ENCODE results near the gene ARHGEF9. TPM values are rescaled to one million over a fixed set of nuclear protein-coding genes. Genes with fewer than 3 reads are reported as not detected.
A peak's percentile ranks its signal among the peaks of the same experiment; 100 is the strongest.

ARHGEF9 gene
- total and polyA plus RNA-seq, 7 experiments from 2014 or later: 9.6 to 39.0 (median 25.7) TPM

DNA sequence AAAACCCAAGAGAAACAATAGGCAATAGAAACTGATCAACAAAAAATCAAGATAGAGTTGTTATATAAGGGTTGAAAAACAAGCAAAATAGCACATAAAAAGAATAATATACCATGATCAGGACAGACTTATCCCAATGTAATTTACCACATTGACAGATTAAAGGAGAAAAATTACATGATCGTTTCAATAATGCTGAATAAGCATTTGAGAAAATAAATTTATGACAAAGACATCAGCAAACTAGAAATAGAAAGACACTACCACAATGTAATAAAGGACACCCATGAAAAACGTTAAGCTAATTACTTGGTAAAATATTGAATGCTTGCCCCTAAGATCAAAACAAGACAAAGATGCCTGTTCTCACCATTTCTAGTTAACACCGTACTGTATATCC lies 105.6 kb downstream of the ARHGEF9 start:
- Mint-ChIP-seq H3K4me1 (peaks cover 0 to 8% (median 0%) of the 10 kb centered on the region in 7 donors), H3K27me3 (no peaks in the 10 kb centered on the region), H3K27ac (no peak overlapping the region), H3K9me3 (peaks cover 0 to 5% (median 0%) of the 10 kb centered on the region in 11 donors), H3K36me3 (peaks cover 0 to 46% (median 22%) of the 10 kb centered on the region in 5 donors), H3K4me3 (no peak overlapping the region)
- H3K27me3 ChIP-seq (ENCODE audit: control insufficient read depth in 2 of 2, insufficient read depth in 2 of 2, low read length in 2 of 2): no peaks in the 10 kb centered on the region
- H3K36me3 ChIP-seq (ENCODE audit: control insufficient read depth in 2 of 3, insufficient read depth in 3 of 3, low read length in 3 of 3): peaks cover 0 to 30% (median 0%) of the 10 kb centered on the region in 3 experiments
- intact Hi-C loops (cut with micrococcal nuclease): no loop called here
- DNase-seq (no peak), ATAC-seq (no peak)
- no peaks in the 10 kb centered on the region for H3K4me1 ChIP-seq (ENCODE audit: control insufficient read depth in 2 of 2, insufficient read depth in 2 of 2, low read length in 2 of 2)
- POLR2A ChIA-PET: no interaction called here
- no peaks in the 10 kb centered on the region for H3K9me3 ChIP-seq (ENCODE audit: control insufficient read depth in 2 of 3, low read length in 3 of 3)
- CTCF ChIA-PET: no interaction called here
- H3K27ac ChIP-seq (ENCODE audit: low read depth, low read length): no peak overlapping the region
- H3K4me3 ChIP-seq (ENCODE audit: low read length): no peak overlapping the region

DNA sequence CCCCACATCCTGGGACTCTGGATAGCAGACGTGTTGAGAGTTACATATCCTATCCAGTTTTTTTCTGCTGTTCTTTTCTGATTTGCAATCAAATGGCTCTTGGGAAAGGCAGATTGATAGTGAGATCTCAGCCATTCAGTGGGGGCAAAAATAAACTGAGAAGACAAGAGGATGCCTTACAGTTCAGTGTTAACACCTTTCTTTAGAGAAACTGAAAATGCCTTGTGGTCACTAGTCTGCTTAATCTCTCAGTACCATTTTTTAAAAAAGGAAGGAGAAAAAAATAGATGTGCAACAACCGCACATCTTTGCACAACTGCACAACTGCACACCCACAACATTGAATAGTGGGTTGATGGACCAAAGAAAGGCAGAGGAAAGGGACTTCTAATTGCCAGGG lies 109.3 kb downstream of the ARHGEF9 start:
- Mint-ChIP-seq H3K4me1 (peaks cover 0 to 2% (median 0%) of the 10 kb centered on the region in 7 donors), H3K36me3 (peaks cover 0 to 43% (median 21%) of the 10 kb centered on the region in 5 donors), H3K9me3 (no peaks in the 10 kb centered on the region), H3K27ac (no peak overlapping the region), H3K27me3 (no peaks in the 10 kb centered on the region), H3K4me3 (no peak overlapping the region)
- intact Hi-C loops (cut with micrococcal nuclease): no loop called here
- ChIA-PET POLR2A (no interaction called here), CTCF (no interaction called here)
- ATAC-seq: no peak
- Histone ChIP-seq H3K27me3 (ENCODE audit: control insufficient read depth in 2 of 2, insufficient read depth in 2 of 2, low read length in 2 of 2) (no peaks in the 10 kb centered on the region), H3K9me3 (ENCODE audit: control insufficient read depth in 2 of 3, low read length in 3 of 3) (no peaks in the 10 kb centered on the region), H3K27ac (ENCODE audit: low read depth, low read length) (no peak overlapping the region), H3K4me1 (ENCODE audit: control insufficient read depth in 2 of 2, insufficient read depth in 2 of 2, low read length in 2 of 2) (no peaks in the 10 kb centered on the region), H3K4me3 (ENCODE audit: low read length) (no peak overlapping the region), H3K36me3 (ENCODE audit: control insufficient read depth in 2 of 3, insufficient read depth in 3 of 3, low read length in 3 of 3) (peaks cover 0 to 39% (median 0%) of the 10 kb centered on the region in 3 experiments)
- DNase-seq: no peak

GRCh38 chrX:63673896-63674295 lies 111.1 kb downstream of the ARHGEF9 start:
- ChIA-PET POLR2A (no interaction called here), CTCF (no interaction called here)
- Mint-ChIP-seq H3K27me3 (no peaks in the 10 kb centered on the region), H3K36me3 (peaks cover 4 to 44% (median 21%) of the 10 kb centered on the region in 5 donors), H3K4me1 (no peaks in the 10 kb centered on the region), H3K9me3 (no peaks in the 10 kb centered on the region), H3K4me3 (no peak overlapping the region), H3K27ac (no peak overlapping the region)
- Histone ChIP-seq H3K27me3 (ENCODE audit: control insufficient read depth in 2 of 2, insufficient read depth in 2 of 2, low read length in 2 of 2) (no peaks in the 10 kb centered on the region), H3K36me3 (ENCODE audit: control insufficient read depth in 2 of 3, insufficient read depth in 3 of 3, low read length in 3 of 3) (peaks cover 0 to 34% (median 0%) of the 10 kb centered on the region in 3 experiments), H3K4me1 (ENCODE audit: control insufficient read depth in 2 of 2, insufficient read depth in 2 of 2, low read length in 2 of 2) (no peaks in the 10 kb centered on the region), H3K27ac (ENCODE audit: low read depth, low read length) (no peak overlapping the region), H3K9me3 (ENCODE audit: control insufficient read depth in 2 of 3, low read length in 3 of 3) (no peaks in the 10 kb centered on the region), H3K4me3 (ENCODE audit: low read length) (no peak overlapping the region)
- DNase-seq (no peak), ATAC-seq (no peak)
- intact Hi-C loops (cut with micrococcal nuclease): no loop called here

GRCh38 chrX:63664741-63665140 lies 120.3 kb downstream of the ARHGEF9 start:
- Mint-ChIP-seq H3K27ac (no peak overlapping the region), H3K4me3 (no peak overlapping the region), H3K36me3 (peaks cover 7 to 46% (median 23%) of the 10 kb centered on the region in 5 donors), H3K27me3 (no peaks in the 10 kb centered on the region), H3K9me3 (no peaks in the 10 kb centered on the region), H3K4me1 (no peaks in the 10 kb centered on the region)
- ChIA-PET CTCF (no interaction called here), POLR2A (no interaction called here)
- Histone ChIP-seq H3K27me3 (ENCODE audit: control insufficient read depth in 2 of 2, insufficient read depth in 2 of 2, low read length in 2 of 2) (no peaks in the 10 kb centered on the region), H3K27ac (ENCODE audit: low read depth, low read length) (no peak overlapping the region), H3K9me3 (ENCODE audit: control insufficient read depth in 2 of 3, low read length in 3 of 3) (no peaks in the 10 kb centered on the region), H3K4me3 (ENCODE audit: low read length) (no peak overlapping the region), H3K4me1 (ENCODE audit: control insufficient read depth in 2 of 2, insufficient read depth in 2 of 2, low read length in 2 of 2) (no peaks in the 10 kb centered on the region), H3K36me3 (ENCODE audit: control insufficient read depth in 2 of 3, insufficient read depth in 3 of 3, low read length in 3 of 3) (no peaks in the 10 kb centered on the region)
- ATAC-seq (no peak), DNase-seq (no peak)
- intact Hi-C loops (cut with micrococcal nuclease): no loop called here

DNA sequence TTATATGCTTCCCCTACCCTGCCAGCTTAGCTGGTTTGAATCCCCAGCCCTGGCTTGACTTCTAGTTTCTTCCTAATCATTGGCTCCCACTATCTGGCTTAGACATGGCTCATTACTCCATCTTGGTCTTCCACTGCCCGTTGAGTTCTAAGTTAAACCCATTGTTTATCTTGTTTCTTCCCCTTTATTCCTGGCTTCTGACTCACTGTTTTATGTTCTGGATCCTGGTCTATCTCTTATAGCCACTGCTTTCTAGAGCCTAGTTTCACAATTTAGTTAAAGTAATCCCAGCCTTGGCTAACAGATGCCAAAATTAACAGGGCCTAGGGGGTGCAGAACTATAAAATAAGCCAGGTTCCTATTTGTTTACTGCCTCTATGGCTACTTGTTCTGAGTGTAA lies 120.9 kb downstream of the ARHGEF9 start:
- Mint-ChIP-seq H3K9me3 (no peaks in the 10 kb centered on the region), H3K27me3 (no peaks in the 10 kb centered on the region), H3K27ac (no peak overlapping the region), H3K36me3 (peaks cover under 1 to 50% (median 16%) of the 10 kb centered on the region in 5 donors), H3K4me1 (no peaks in the 10 kb centered on the region), H3K4me3 (no peak overlapping the region)
- POLR2A ChIA-PET: no interaction called here
- Histone ChIP-seq H3K4me3 (ENCODE audit: low read length) (no peak overlapping the region), H3K27ac (ENCODE audit: low read depth, low read length) (no peak overlapping the region), H3K4me1 (ENCODE audit: control insufficient read depth in 2 of 2, insufficient read depth in 2 of 2, low read length in 2 of 2) (no peaks in the 10 kb centered on the region), H3K36me3 (ENCODE audit: control insufficient read depth in 2 of 3, insufficient read depth in 3 of 3, low read length in 3 of 3) (no peaks in the 10 kb centered on the region), H3K9me3 (ENCODE audit: control insufficient read depth in 2 of 3, low read length in 3 of 3) (no peaks in the 10 kb centered on the region), H3K27me3 (ENCODE audit: control insufficient read depth in 2 of 2, insufficient read depth in 2 of 2, low read length in 2 of 2) (no peaks in the 10 kb centered on the region)
- intact Hi-C loops (cut with micrococcal nuclease): no loop called here
- DNase-seq: no peak
- ATAC-seq: no peak
- CTCF ChIA-PET: no interaction called here

GRCh38 chrX:63661676-63662075 lies 123.3 kb downstream of the ARHGEF9 start:
- no peaks in the 10 kb centered on the region for H3K27me3 ChIP-seq (ENCODE audit: control insufficient read depth in 2 of 2, insufficient read depth in 2 of 2, low read length in 2 of 2)
- DNase-seq: no peak
- H3K9me3 ChIP-seq (ENCODE audit: control insufficient read depth in 2 of 3, low read length in 3 of 3): no peaks in the 10 kb centered on the region
- ChIA-PET CTCF (no interaction called here), POLR2A (no interaction called here)
- no peak overlapping the region for H3K4me3 Mint-ChIP-seq
- H3K4me3 ChIP-seq (ENCODE audit: low read length): no peak overlapping the region
- no peak for ATAC-seq
- intact Hi-C loops (cut with micrococcal nuclease): no loop called here
- no peaks in the 10 kb centered on the region for H3K4me1 Mint-ChIP-seq
- peaks cover 0 to 59% (median 18%) of the 10 kb centered on the region in 5 donors for H3K36me3 Mint-ChIP-seq
- no peaks in the 10 kb centered on the region for H3K36me3 ChIP-seq (ENCODE audit: control insufficient read depth in 2 of 3, insufficient read depth in 3 of 3, low read length in 3 of 3)
- no peak overlapping the region for H3K27ac Mint-ChIP-seq
- no peaks in the 10 kb centered on the region for H3K4me1 ChIP-seq (ENCODE audit: control insufficient read depth in 2 of 2, insufficient read depth in 2 of 2, low read length in 2 of 2)
- H3K9me3 Mint-ChIP-seq: no peaks in the 10 kb centered on the region
- H3K27ac ChIP-seq (ENCODE audit: low read depth, low read length): no peak overlapping the region
- H3K27me3 Mint-ChIP-seq: no peaks in the 10 kb centered on the region

GRCh38 chrX:63658920-63659319 lies 126.1 kb downstream of the ARHGEF9 start:
- Mint-ChIP-seq H3K27me3 (no peaks in the 10 kb centered on the region), H3K36me3 (peaks cover 14 to 60% (median 21%) of the 10 kb centered on the region in 5 donors), H3K4me3 (no peak overlapping the region), H3K27ac (peak overlapping the region in 1 of 9 donors; percentile 66), H3K9me3 (no peaks in the 10 kb centered on the region), H3K4me1 (no peaks in the 10 kb centered on the region)
- DNase-seq: no peak
- Histone ChIP-seq H3K9me3 (ENCODE audit: control insufficient read depth in 2 of 3, low read length in 3 of 3) (no peaks in the 10 kb centered on the region), H3K4me1 (ENCODE audit: control insufficient read depth in 2 of 2, insufficient read depth in 2 of 2, low read length in 2 of 2) (no peaks in the 10 kb centered on the region), H3K4me3 (ENCODE audit: low read length) (no peak overlapping the region), H3K27me3 (ENCODE audit: control insufficient read depth in 2 of 2, insufficient read depth in 2 of 2, low read length in 2 of 2) (no peaks in the 10 kb centered on the region), H3K27ac (ENCODE audit: low read depth, low read length) (no peak overlapping the region), H3K36me3 (ENCODE audit: control insufficient read depth in 2 of 3, insufficient read depth in 3 of 3, low read length in 3 of 3) (no peaks in the 10 kb centered on the region)
- ChIA-PET CTCF (no interaction called here), POLR2A (no interaction called here)
- intact Hi-C loops (cut with micrococcal nuclease): no loop called here
- no peak for ATAC-seq

Data from naive thymus-derived CD4-positive, alpha-beta T cell (primary cell).